Activated naive CD4-positive, alpha-beta T cell treated with Interleukin-2 at 50 U/mL for 16 hours (primary cell): ENCODE results near the gene STMN3.
"Not testable (repeated sequence)": the region's sequence is repeated elsewhere in the genome, so short reads cannot be mapped to it uniquely, and the experiment has no call there.

Source experiments
- DNase-seq: peaks from one replicate; pipeline ENCODE4 v3.0.0-alpha.2; 2020

STMN3 gene

DNA sequence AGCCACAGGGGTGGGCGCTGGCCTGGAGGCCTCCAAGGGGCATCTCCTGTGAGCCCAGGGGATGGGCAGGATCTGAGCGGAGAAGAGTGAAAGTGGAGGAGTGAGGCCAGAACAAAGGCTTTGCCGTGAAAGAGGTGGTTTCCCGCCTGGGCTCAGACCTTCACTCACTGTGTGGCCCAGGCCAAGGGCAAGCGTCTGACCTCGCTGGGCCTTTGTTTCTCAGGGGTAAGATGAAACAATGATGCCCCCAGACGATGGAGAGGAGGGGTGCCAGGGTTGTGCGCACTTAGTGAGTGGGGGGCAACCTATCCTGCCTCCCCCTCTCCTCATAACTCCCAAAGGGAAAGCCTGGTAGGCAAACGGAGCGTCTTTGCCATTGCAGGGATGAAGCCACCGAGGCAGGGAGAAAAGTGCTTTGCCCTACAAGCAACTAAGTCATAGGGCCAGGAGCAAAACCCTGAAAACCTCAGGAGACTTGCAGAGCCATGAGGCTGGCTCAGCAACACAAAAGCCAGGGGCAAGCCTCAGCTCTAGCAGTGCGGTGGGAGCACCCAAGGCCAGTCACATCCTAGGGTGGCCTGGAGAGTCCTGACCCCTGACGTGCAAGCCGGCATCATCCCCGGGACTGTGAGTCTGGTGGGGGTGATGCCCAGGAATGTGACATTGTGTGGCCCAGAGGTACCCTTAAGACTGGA is 897 bp upstream of the STMN3 start:
- no peak for DNase-seq

GRCh38 chr20:63652192-63652980 is 838 bp downstream of the STMN3 start:
- DNase-seq: peak; percentile 51

DNA sequence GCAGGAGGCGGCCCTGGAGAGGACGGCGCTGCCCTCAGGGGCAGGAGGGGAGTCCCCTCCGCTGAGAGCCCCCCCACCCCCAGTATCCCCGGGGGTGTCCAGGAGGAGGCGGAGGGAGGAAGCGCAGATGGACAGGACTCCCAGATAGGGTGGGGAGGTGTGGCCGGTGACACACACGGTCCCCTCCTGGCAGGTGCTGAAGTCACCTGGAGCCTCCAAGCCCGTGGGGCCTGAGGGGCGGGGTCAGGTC is 1.4 kb downstream of the STMN3 start:
- peak; percentile 49 for DNase-seq

GRCh38 chr20:63650486-63650885 is 2.7 kb downstream of the STMN3 start:
- DNase-seq: not testable (repeated sequence)

GRCh38 chr20:63648895-63649589 is 4.2 kb downstream of the STMN3 start:
- no peak for DNase-seq

DNA sequence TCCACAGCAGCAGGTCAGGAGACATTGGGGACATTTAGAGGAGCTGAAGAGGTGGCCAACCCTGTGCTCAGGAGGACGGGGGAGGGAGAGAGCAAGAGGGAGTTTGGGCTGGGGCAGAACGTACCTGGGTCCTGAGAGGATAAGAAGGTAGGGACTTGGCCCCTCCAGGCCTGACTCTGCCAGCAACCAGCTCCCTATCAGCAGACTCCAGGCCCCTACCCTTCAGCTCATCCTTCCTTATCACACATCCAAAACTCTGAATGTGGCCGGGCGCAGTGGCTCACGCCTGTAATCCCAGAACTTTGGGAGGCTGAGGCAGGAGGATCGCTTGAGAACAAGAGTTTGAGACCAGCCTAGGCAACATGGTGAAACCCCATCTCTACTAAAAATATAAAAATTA is 5.0 kb downstream of the STMN3 start:
- DNase-seq: no peak

DNA sequence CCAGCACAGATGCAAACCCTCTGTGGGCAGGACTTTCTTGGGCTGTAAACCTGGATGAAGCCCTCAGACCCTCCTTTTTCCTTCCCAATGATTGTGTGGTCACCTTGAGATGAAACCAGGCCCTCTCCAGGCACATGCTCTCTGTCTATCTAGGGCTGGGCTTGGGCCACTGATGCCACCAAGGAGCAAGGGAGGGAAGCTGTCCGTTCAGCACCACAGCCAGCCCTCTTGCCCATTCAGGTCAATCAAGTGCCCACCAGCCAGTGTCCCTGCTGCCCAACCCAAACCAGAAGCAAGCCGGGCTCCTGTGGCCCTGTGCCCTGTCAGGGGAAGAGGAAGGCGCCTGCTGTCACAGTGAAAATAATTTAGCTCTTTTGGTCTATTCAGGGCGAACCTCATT is 8.0 kb downstream of the STMN3 start:
- no peak for DNase-seq

DNA sequence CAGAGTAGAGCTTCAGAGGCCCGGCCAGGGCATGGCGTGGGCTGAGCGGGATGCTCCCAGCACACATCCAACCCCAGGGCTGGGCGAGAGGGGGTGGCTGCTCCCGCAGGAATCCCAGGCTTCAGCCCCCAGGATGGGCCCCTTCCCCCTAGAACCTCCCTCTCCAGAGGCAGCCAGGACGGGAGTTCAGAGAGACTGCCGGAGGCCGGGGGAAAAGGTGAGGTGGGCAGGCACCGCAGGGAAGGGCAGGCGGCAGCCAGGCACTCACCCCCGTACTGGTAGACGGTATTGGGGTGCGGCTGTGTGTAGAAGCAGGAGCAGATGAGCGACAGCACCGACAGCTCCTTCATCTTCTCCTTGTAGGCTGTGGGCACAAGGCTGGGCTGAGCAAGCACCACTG is 9.3 kb downstream of the STMN3 start:
- no peak for DNase-seq

DNA sequence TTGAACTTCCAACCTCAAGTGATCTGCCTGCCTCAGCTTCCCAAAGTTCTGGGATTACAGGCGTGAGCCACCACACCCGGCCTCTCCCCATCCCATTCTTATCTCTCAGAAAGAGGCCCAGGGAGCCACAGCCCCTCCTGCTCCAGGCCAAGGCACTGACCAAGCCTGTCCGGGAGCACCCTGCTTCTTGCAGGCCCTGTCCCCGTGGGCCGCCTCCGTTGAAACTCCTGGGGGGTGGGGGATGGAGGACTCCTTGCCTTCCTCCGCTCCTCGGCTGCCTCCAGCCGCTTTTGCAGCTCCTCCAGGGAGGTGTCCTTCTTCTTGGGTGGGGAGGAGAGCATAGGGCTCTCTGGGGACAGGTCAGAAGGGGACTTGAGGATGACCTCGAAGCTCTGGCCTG is 9.7 kb downstream of the STMN3 start:
- no peak for DNase-seq

GRCh38 chr20:63642527-63643247 is 10.5 kb downstream of the STMN3 start:
- no peak for DNase-seq

DNA sequence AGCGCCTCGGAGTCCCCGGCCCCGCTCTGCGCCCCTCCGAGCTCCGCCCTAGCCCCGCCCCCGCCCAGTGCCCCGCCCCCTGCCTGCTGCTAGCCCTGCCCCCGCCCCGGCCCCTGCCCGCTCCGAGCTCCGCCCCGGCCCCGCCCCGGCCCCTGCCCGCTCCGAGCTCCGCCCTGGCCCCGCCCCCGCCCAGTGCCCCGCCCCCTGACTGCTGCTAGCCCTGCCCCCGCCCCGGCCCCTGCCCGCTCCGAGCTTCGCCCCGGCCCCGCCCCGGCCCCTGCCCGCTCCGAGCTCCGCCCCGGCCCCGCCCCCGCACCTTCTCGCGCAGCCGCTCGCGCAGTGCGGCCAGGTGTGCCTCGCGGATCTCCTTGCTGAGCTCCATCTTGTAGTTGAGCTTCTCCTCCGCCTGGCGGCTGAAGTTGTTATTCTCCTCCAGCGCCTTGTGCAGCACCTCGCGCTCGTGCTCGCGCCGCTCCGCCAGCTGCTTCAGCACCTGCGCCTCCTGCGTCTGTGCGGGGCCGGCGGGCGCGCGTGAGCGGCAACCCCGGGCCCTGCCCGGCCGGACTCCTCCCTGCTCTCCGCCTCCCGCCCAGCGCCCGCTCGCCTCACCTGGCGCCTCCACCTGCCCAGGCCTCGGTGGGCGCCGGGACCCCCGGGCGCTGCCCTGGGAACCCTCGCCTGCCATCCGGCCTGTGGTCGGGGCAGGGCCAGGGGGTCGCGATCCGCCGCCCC is 11.3 kb downstream of the STMN3 start:
- DNase-seq: peak; percentile 97

GRCh38 chr20:63641146-63641791 is 12.0 kb downstream of the STMN3 start:
- peak; percentile 63 for DNase-seq

GRCh38 chr20:63640686-63641085 is 12.5 kb downstream of the STMN3 start:
- peak; percentile 16 for DNase-seq

- no peak for DNase-seq
Observed at GRCh38 chr20:63640086-63640485, 13.1 kb downstream of the STMN3 start.

DNA sequence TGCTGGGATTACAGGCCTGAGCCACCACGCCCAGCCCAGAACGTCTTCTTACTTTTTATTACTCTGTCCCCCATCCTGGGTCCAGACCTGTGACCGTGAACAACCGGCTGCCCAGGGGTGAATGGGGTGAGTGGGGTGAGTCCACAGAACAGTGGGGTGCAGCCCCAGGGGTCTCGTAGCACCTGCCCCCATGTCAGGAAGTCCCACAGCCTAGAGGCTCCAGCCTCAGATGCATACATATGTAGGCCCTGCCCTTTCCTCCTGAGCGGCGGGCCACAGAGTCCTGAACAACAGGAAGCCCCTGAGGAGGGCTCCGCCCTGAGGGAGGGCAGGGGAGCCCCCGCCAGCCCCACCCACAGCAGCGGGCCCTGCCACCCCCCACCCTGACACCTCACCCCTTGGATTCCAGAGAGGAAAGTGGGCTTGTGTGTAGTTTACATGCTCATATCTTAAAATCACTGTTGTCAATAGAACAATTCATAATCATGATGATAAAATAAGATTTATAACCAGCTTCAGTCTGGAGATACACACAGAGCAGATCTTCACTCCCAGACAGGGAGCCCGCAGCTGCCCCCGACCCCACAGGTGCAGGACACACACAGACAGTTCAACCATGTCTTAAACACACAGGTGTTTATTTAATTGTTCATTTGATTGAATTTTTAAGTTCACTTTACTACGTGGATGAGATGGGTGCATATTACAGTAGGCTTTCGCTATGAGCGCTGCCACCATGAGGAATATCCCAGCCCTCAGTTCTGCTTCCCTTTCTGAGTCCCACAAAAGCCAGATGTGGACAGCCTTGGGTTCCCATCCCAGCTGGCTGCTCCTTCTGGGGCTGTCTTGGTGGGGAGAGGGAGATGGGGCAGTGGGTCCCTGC is 13.9 kb downstream of the STMN3 start:
- DNase-seq: peak; percentile 69

DNA sequence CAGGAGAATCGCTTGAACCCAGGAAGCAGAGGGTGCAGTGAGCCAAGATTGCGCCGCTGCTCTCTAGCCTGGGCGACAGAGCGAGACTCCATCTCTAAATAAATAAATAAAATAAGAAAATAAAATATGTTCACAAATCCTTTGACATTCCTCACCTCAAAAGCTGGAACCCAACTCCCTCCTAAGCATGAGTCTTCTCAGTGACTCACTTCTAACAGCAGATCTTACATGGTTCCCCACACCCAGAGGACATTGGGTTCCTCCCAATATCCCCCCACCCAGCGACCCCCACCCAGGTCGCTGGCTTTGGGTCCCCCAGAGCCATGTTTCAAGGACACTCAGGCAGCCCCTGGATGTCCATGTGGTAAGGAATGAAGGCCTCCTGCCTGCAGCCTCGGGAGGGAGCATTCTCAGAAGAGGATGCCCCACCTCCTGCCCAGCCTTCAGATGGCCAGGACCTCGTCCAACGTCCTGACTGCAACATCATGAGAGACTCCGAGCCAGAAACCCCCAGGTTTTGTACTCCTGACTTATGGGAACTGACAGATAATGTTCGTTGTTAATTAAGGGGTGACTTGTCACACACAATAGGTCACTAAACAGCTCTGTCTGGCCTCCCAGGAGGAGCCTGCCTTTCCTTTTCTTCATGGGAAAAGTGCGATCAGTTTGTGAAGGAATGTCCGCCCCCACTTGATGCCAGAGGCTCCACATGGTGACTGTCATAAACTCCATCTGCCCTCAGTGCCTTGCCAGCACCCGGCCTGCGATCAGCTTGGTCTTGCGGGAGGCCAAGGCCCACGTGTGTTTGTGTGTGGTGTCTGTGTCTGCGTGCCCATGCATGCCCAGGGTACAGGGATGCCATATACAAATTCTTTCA is 16.2 kb downstream of the STMN3 start:
- no peak for DNase-seq

- DNase-seq: peak; percentile 70
Observed at GRCh38 chr20:63635431-63636141, 17.6 kb downstream of the STMN3 start.

DNA sequence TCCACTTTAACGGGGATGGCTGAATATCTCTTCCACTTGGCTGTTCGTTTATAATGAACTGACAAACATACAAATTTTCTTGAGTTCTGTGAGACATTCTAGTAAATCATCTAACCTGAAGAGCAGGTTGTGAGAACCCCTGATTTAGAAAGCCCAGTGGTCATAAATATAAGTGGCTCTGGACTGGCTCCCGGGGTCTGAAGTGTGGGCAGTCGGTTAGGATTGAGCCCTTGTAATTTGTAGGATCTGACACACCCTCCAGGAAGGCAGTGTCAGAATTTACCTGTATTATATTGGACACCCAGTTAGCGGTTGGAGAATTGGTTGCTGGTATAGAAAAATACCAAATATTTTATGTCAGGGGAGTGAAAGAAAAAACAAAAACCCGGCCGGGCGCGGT is 19.5 kb downstream of the STMN3 start:
- DNase-seq: no peak

- DNase-seq: not testable (repeated sequence)
Observed at GRCh38 chr20:63631426-63631825, 21.8 kb downstream of the STMN3 start.
